CD4-positive, alpha-beta T cell treated with Interferon gamma for 1 hour (primary cell): Measurements from ENCODE around the gene ZBED1.
"Not testable (repeated sequence)": the region's sequence is repeated elsewhere in the genome, so short reads cannot be mapped to it uniquely, and the experiment has no call there.

Experiments
- DNase-seq: peaks from one replicate; pipeline ENCODE4 v3.0.0-alpha.2; 2020

The ZBED1 gene

GRCh38 chrX:2495595-2495994 lies 5.2 kb downstream of the ZBED1 start:
- DNase-seq, result no peak

DNA sequence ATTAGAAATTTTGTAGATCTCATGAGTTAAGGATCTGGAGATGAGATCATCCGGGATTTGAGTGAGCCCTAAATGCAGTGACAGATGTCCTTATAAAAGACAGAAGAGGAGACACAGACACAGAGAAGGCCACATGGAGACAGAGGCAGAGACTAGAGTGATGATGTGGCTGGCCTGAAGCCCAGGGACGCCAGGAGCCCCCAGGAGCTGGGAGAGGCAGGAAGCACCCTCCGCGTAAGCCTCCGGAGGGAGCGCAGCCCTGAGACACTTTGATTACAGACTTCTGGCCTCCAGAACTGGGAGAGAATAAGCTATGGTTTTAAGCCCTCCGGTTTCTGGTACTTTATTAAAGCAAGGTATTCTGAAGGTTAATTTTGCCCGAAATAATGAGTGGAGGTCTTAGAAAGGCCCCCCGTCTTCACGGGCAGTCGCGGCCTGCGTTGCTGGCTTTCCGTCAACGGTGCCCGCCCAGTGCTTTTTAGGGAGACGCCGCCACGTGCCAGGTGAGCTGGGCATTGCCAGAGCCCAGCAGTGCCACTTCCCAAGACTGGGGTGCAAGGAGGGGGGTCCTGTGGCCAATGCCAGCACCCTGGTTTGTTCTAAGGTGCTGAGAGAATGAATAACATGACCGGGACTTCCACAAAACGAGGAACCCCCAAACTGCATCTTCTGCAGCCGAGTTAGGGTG lies 8.1 kb downstream of the ZBED1 start:
- DNase-seq, result no peak

GRCh38 chrX:2490634-2491033 lies 10.1 kb downstream of the ZBED1 start:
- no peak for DNase-seq

GRCh38 chrX:2489446-2490445 lies 11.0 kb downstream of the ZBED1 start:
- no peak for DNase-seq

- no peak for DNase-seq
Observed at GRCh38 chrX:2488621-2489285, 12.0 kb downstream of the ZBED1 start.

GRCh38 chrX:2487366-2487765 lies 13.4 kb downstream of the ZBED1 start:
- no peak for DNase-seq

- DNase-seq, result no peak
Observed at GRCh38 chrX:2486476-2487133, 14.2 kb downstream of the ZBED1 start.

DNA sequence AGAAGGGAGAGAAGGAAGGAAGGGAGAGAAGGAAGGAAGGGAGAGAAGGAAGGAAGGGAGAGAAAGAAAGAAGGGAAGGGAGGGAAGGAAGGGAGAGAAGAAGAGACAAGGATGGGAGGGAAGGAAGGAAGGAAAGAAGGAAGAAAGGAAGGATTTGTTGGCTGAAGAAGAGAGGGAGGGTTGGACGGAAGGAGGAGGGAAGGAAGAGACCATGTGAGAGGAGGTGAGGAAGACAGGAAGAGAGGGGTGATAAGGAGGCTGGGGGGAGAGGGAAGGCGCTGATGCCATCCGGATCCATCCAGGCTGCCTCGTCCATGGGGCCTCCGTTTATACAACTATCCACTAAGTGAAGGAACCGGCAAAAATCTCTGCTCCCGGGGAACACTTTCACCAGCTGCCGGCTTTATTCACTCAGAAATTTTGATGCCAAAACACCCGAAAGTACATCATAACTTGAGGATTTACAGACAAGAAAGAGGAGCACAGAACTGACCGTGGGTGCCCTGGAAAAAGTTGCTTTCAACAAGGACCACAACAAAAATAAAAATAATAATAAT lies 14.9 kb downstream of the ZBED1 start:
- no peak for DNase-seq

- no peak for DNase-seq
Observed at GRCh38 chrX:2484721-2485648, 15.8 kb downstream of the ZBED1 start.

GRCh38 chrX:2484256-2484655 lies 16.5 kb downstream of the ZBED1 start:
- no peak for DNase-seq

DNA sequence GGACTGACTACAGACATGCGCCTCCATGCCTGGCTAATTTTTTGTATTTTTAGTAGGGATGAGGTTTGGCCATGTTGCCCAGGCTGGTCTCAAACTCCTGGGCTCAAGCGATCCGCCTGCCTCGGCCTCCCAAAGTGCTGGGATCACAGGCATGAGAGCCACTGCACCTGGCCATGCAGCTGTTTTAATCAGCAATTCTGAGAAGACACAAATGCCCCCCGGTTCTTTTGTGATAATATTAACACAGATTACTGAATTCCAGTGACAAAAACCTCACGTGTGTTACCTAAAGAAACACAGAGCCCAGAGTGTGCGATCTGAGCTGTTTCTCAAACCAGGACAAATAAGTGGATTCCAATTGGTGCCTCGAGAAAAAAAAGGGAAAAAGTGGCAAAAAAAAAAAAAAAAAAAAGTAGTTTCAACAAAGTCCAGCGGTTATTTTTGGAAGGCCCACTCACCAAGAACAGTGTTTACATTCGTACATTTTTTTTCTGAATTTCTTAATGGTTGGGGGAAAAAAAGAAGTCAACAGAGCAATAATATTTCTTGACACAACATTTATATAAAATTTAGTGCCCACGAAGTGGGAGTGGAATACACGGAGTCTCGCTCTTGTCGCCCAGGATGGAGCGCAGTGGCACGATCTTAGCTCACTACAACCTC lies 17.2 kb downstream of the ZBED1 start:
- DNase-seq, result no peak

DNA sequence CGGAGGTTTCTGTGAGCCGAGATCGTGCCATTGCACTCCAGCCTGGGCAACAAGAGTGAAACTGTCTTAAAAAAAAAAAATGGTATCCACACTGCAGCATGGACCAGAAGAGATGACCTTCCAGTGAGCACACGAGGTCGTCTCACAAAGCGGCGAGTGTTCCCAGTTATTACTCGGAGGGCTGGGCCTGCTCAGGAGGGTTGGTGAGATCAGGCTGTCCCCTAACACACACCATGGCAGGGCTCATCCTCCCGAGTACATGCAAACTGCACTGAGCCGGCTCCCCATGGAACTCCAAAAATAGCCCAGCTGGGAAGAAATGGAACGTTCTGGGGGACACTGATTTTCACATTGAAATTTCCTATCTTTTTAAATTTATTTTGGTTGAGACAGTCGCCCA lies 19.2 kb downstream of the ZBED1 start:
- not testable (repeated sequence) for DNase-seq

DNA sequence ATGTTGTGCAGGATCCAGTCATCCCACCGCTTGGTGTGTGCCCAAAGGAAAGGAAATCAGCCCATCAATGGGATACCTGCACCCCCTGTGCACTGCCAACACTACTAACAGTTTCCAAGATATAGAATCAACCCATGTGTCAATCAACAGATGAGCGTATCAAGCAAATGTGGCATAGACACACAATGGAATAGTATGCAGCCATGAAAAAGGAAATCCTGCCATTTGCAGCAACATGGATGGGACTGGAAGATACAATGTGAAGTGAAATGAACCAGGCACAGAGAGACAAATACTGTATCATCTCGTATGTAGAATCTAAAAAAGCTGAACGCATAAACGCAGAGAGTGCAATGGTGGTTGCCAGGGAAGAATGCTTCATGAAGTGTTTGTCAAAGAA lies 20.8 kb downstream of the ZBED1 start:
- not testable (repeated sequence) for DNase-seq

GRCh38 chrX:2479420-2479780 lies 21.4 kb downstream of the ZBED1 start:
- DNase-seq, result no peak

DNA sequence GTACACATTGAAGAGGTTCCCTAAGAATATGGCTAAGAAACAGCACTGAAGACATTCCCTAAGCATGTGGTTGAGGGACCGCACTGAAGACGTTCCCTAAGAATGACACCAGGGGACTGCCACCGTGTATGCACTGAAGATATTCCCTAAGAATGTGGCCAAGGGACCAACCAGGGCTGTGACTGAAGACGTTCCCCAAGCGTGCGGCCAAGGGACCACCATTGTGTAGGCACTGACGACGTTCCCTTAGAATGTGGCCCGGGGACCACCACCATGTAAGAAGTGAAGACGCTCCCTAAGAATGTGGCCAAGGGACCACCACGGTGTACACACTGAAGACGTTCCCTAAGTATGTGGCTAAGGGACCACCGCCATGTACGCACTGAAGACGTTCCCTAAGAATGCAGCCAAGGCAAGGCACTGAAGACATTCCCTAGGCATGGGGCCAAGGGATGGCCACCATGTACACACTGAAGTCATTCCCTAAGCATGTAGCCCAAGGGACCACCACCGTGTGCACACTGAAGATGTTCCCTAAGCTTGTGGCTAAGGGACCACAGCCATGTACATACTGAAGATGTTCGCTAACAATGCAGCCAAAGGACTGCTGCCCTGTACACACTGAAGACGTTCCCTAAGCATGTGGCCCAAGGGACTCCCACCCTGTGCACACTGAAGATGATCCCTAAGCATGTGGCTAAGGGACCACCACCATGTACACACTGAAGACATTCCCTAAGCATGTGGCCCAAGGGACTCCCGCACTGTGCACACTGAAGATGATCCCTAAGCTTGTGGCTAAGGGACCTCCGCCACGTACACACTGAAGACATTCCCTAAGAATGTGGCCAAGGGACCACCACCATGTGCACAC lies 22.0 kb downstream of the ZBED1 start:
- no peak for DNase-seq

DNA sequence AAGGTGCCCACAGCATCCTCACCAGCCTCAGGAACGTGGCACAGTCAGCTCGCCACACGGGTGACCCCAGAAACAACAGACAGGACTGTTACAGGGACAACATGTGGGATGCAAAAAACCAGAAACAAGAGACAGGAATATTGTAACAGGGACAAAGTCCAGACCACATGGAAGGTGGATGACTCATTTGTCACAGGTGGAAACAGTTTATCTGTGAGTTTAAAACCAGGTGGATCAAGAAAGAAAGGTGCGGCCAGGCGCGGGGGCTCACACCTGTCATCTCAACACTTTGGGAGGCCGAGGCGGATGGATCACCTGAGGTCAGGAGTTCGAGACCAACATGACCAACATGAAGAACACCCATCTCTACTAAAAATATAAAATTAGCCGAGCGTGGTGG lies 23.5 kb downstream of the ZBED1 start:
- not testable (repeated sequence) for DNase-seq

DNA sequence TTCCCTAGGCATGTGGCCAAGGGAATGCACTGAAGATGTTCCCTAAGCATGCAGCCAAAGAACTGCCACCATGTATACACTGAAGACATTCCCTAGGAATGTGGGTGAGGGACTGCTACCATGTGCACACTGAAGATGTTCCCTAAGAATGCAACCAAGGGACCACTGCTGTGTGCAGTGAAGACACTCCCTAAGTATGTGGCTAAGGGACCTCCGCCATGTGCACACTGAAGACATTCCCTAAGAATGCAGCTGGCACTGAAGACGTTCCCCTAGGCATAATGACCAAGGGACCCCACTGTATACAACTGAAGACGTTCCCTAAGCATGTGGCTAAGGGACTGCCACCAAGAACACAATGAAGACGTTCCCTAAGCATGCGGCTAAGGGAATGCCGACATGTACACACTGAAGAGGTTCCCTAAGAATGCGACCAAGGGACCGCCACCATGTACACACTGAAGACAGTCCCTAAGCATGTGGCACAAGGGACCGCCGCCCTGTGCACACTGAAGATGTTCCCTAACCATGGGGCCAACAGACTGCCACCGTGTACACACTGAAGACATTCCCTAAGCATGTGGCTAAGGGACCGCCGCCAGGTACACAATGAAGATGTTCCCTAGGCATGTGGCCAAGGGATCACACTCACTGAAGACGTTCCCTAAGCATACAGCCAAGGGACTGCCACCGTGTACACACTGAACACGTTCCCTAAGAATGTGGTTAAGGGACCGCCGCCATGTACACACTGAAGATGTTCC lies 25.6 kb downstream of the ZBED1 start:
- no peak for DNase-seq

- no peak for DNase-seq
Observed at GRCh38 chrX:2474280-2474962, 26.4 kb downstream of the ZBED1 start.

- DNase-seq, result not testable (repeated sequence)
Observed at GRCh38 chrX:2473064-2473463, 27.7 kb downstream of the ZBED1 start.
